Keratinocyte (primary cell): ENCODE data around the gene CUEDC1. TPM values are rescaled to one million over a fixed set of nuclear protein-coding genes. Genes with fewer than 3 reads are reported as not detected.

Experiments
- DNase-seq: peaks from one replicate; pipeline ENCODE4 v3.0.0-alpha.2; 2011; ENCODE audit warnings: low read depth, missing footprints, low spot score
- FAIRE-seq: peaks from 2 replicates; lab custom pipeline; 2011; peaks lifted over from hg19 to GRCh38; lab: Jason Lieb, UNC
- H2AFZ ChIP-seq: 2 replicates; pipeline ENCODE4 v1.6.0; 2012; ENCODE audit warnings: low read length, control low read depth, inconsistent platforms; ENCODE audit not compliant: control insufficient read depth
- H3K27ac ChIP-seq: 2 replicates; pipeline ENCODE4 v1.5.1; 2011; ENCODE audit warnings: low read length; ENCODE audit not compliant: control insufficient read depth, insufficient read depth
- H3K27me3 ChIP-seq: 3 replicates; pipeline ENCODE4 v1.6.0; 2011; ENCODE audit warnings: low read length; ENCODE audit not compliant: control insufficient read depth, insufficient read depth; ENCODE audit errors: extremely low read depth
- H3K36me3 ChIP-seq, 2 experiments: 2 replicates in 1 of 2; 3 replicates in 1 of 2; pipeline ENCODE4 v1.5.1; 2011; ENCODE audit warnings: low read length in 2 of 2, mild to moderate bottlenecking in 1 of 2; ENCODE audit not compliant: control insufficient read depth in 2 of 2, insufficient read depth in 2 of 2; ENCODE audit errors: extremely low read depth in 1 of 2
- H3K4me1 ChIP-seq: 3 replicates; pipeline ENCODE4 v1.5.1; 2011; ENCODE audit warnings: low read length; ENCODE audit not compliant: control insufficient read depth, insufficient read depth; ENCODE audit errors: extremely low read depth
- H3K4me2 ChIP-seq: 3 replicates; pipeline ENCODE4 v1.6.0; 2011; ENCODE audit warnings: low read depth, low read length; ENCODE audit not compliant: control insufficient read depth, insufficient read depth; ENCODE audit errors: extremely low read depth
- H3K4me3 ChIP-seq, 3 experiments: fragments of 200-600 bp in 1 of 3; sonication (generic) in 1 of 3; 2 replicates in 2 of 3; 3 replicates in 1 of 3; pipeline ENCODE4 v1.5.1; 2011 to 2016; ENCODE audit warnings: low read length in 3 of 3, mild to moderate bottlenecking in 3 of 3, control low read depth in 2 of 3, inconsistent platforms in 1 of 3, low read depth in 1 of 3, mixed read lengths in 1 of 3, mixed run types in 1 of 3, moderate library complexity in 1 of 3; ENCODE audit not compliant: control insufficient read depth in 2 of 3, insufficient read depth in 2 of 3; ENCODE audit errors: extremely low read depth in 1 of 3
- H3K79me2 ChIP-seq: 2 replicates; pipeline ENCODE4 v1.6.0; 2012; ENCODE audit warnings: low read length; ENCODE audit not compliant: control insufficient read depth, insufficient read depth
- H3K9ac ChIP-seq: 3 replicates; pipeline ENCODE4 v1.6.0; 2011; ENCODE audit warnings: low read length; ENCODE audit not compliant: control insufficient read depth, insufficient read depth; ENCODE audit errors: extremely low read depth
- H3K9me1 ChIP-seq: 3 replicates; pipeline ENCODE4 v1.6.0; 2011; ENCODE audit warnings: low read length; ENCODE audit not compliant: control insufficient read depth, insufficient read depth; ENCODE audit errors: extremely low read depth
- H3K9me3 ChIP-seq: 2 replicates; pipeline ENCODE4 v1.5.1; 2012; ENCODE audit warnings: low read depth, low read length; ENCODE audit not compliant: control insufficient read depth
- H4K20me1 ChIP-seq: 3 replicates; pipeline ENCODE4 v1.6.0; 2011; ENCODE audit warnings: low read length; ENCODE audit not compliant: control insufficient read depth, insufficient read depth; ENCODE audit errors: extremely low read depth
- CTCF ChIP-seq, 3 experiments: IDR thresholded peaks in 1 of 3; conservative IDR thresholded peaks in 1 of 3; optimal IDR thresholded peaks in 1 of 3; 2 replicates in 2 of 3; 3 replicates in 1 of 3; pipeline versions ENCODE3 to v1.5.1; 2011; ENCODE audit warnings: low read length in 3 of 3, mild to moderate bottlenecking in 3 of 3, moderate library complexity in 2 of 3, control low read depth in 1 of 3, inconsistent platforms in 1 of 3; ENCODE audit not compliant: insufficient read depth in 2 of 3; ENCODE audit errors: extremely low read depth in 1 of 3
- EZH2 ChIP-seq: IDR thresholded peaks from one replicate; pipeline ENCODE4 v1.6.1; 2012; ENCODE audit warnings: inconsistent platforms, mild to moderate bottlenecking, low read length, moderate library complexity
- dilution Hi-C: fragments of 300-500 bp; cut with MboI; formaldehyde crosslinking; loops from one replicate; pipeline ENCODE4 v1.7.0; 2020; ENCODE audit warnings: low sequenced_read_pairs; ENCODE audit not compliant: extremely low pct_ligation_motif_present
- polyA plus RNA-seq, 5 experiments: library from polyadenylated mRNA; depleted of rRNA in 3 of 5; stranded (reverse) in 3 of 5; stranded (forward) in 1 of 5; unstranded in 1 of 5; fragments of >200 nt; gene quantifications; 1 replicate in 1 of 5; 2 replicates in 3 of 5; 3 replicates in 1 of 5; pipeline versions ENCODE4 v1.2.1 to v1.2.3, GENCODE V29; 2011 to 2012; ENCODE audit warnings: missing spikeins in 2 of 5, low read depth in 1 of 5, low replicate concordance in 1 of 5

CUEDC1 gene
- polyA plus RNA-seq, 1 donor (not counting 4 experiments of a cell fraction or from before 2014, with no cell fraction given) = 12.9 TPM

GRCh38 chr17:57943140-57943539, 12.1 kb downstream of the CUEDC1 start:
- TF ChIP-seq EZH2 = no peak
- TF ChIP-seq CTCF (optimal IDR thresholded peaks at IDR 0.05 in 1 of 3, IDR thresholded peaks at IDR 0.05 in 1 of 3, conservative IDR thresholded peaks at IDR 0.05 in 1 of 3; ENCODE audit: extremely low read depth in 1 of 3, insufficient read depth in 2 of 3, low read length in 3 of 3) = no peak
- Histone ChIP-seq H3K9ac (no peak overlapping the region), H3K4me2 (no peak overlapping the region), H3K27me3 (no peaks in the 10 kb centered on the region), H3K36me3 (peaks cover 0 to 3% of the 10 kb centered on the region in 2 experiments), H3K4me1 (peaks cover 34% of the 10 kb centered on the region), H4K20me1 (no peaks in the 10 kb centered on the region), H3K27ac (no peak overlapping the region), H3K4me3 (no peak overlapping the region), H3K79me2 (peaks cover 27% of the 10 kb centered on the region), H3K9me3 (no peaks in the 10 kb centered on the region), H3K9me1 (peaks cover 4% of the 10 kb centered on the region), H2AFZ (no peak overlapping the region)
- dilution Hi-C loops = no loop called here
- FAIRE-seq = peak; percentile 23
- DNase-seq = no peak

- Histone ChIP-seq H3K4me1 (peaks cover 22% of the 10 kb centered on the region), H3K4me2 (no peak overlapping the region), H3K79me2 (peaks cover 31% of the 10 kb centered on the region), H3K27ac (no peak overlapping the region), H2AFZ (no peak overlapping the region), H4K20me1 (no peaks in the 10 kb centered on the region), H3K9me1 (peaks cover 4% of the 10 kb centered on the region), H3K9ac (no peak overlapping the region), H3K4me3 (no peak overlapping the region), H3K9me3 (no peaks in the 10 kb centered on the region), H3K36me3 (peaks cover 0 to 3% of the 10 kb centered on the region in 2 experiments), H3K27me3 (no peaks in the 10 kb centered on the region)
- FAIRE-seq (no peak), DNase-seq (no peak)
- dilution Hi-C loops = no loop called here
- no peak for TF ChIP-seq CTCF (optimal IDR thresholded peaks at IDR 0.05 in 1 of 3, IDR thresholded peaks at IDR 0.05 in 1 of 3, conservative IDR thresholded peaks at IDR 0.05 in 1 of 3; ENCODE audit: extremely low read depth in 1 of 3, insufficient read depth in 2 of 3, low read length in 3 of 3)
- TF ChIP-seq EZH2 = no peak
These were observed 13.5 kb downstream of the CUEDC1 start for GRCh38 chr17:57941384-57942370.
